ENCODE data around the gene PRKCB.
"Not testable (repeated sequence)": the region's sequence is repeated elsewhere in the genome, so short reads cannot be mapped to it uniquely, and the experiment has no call there.

PRKCB gene

GRCh38 chr16:24085666-24086065 lies 249.9 kb downstream of the PRKCB start:
- no peaks in the 10 kb centered on the region for H3K9me3 ChIP-seq (ENCODE audit: low read length)
- H2AFZ ChIP-seq (ENCODE audit: low read depth, low read length), result no peak overlapping the region
- H3K4me3 ChIP-seq (ENCODE audit: low read length), result no peak overlapping the region
- H3K36me3 ChIP-seq (ENCODE audit: insufficient read depth, low read length), result no peaks in the 10 kb centered on the region
- H3K4me1 ChIP-seq (ENCODE audit: insufficient read depth, low read length), result no peaks in the 10 kb centered on the region
- H3K27me3 ChIP-seq (ENCODE audit: insufficient read depth, low read length), result no peaks in the 10 kb centered on the region

DNA sequence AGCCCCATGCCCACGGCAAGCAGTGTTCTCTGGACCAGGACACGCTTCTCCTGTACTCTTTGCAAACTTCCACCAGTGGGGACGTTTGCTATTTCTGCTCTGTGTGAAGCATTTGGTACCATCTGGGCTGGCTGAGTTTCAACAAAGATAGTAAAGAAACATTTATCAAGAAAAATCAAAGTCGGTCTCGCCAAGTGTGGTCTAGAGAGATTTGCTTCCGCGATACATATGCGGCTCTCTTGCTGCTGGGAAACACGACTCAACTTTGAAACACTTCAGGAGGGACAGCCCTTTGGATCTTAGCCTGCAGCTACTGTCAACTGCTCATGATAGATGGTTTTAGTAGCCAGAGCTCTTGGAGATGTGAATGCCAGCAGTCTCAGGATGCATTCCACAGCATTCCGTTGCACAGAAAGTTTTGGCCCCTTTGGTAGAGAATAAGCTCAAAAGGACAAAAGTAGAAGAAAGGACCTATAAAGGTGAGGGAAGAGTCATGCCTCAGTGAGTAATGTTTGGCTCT lies 252.2 kb downstream of the PRKCB start:
- Histone ChIP-seq H3K36me3 (ENCODE audit: insufficient read depth, low read length) (no peaks in the 10 kb centered on the region), H3K27me3 (ENCODE audit: insufficient read depth, low read length) (no peaks in the 10 kb centered on the region), H2AFZ (ENCODE audit: low read depth, low read length) (no peak overlapping the region), H3K9me3 (ENCODE audit: low read length) (no peaks in the 10 kb centered on the region), H3K4me3 (ENCODE audit: low read length) (no peak overlapping the region), H3K4me1 (ENCODE audit: insufficient read depth, low read length) (no peaks in the 10 kb centered on the region)

GRCh38 chr16:24088767-24089166 lies 253.0 kb downstream of the PRKCB start:
- no peak overlapping the region for H3K4me3 ChIP-seq (ENCODE audit: low read length)
- H3K4me1 ChIP-seq (ENCODE audit: insufficient read depth, low read length), result no peaks in the 10 kb centered on the region
- no peak overlapping the region for H2AFZ ChIP-seq (ENCODE audit: low read depth, low read length)
- no peaks in the 10 kb centered on the region for H3K27me3 ChIP-seq (ENCODE audit: insufficient read depth, low read length)
- H3K9me3 ChIP-seq (ENCODE audit: low read length), result no peaks in the 10 kb centered on the region
- no peaks in the 10 kb centered on the region for H3K36me3 ChIP-seq (ENCODE audit: insufficient read depth, low read length)

DNA sequence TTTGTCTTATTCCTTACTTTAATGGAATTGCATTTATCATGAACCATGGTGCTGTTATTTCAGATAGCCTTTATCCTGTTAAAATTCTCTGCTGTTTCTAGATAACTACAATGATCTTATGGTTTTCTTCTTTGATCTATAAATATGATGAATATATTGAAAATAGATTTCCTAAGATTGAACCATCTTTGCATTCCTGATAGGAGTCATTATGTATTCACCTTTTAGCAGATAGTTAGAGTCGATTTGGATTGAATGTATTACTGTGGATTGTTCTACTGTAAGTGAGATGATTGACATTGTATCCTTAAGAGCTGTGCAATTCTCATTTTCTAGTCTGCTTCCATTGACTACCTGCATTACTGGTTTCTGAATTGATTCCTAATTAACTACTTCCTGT lies 255.3 kb downstream of the PRKCB start:
- Histone ChIP-seq H2AFZ (ENCODE audit: low read depth, low read length) (no peak overlapping the region), H3K9me3 (ENCODE audit: low read length) (no peaks in the 10 kb centered on the region), H3K36me3 (ENCODE audit: insufficient read depth, low read length) (no peaks in the 10 kb centered on the region), H3K4me3 (ENCODE audit: low read length) (no peak overlapping the region), H3K4me1 (ENCODE audit: insufficient read depth, low read length) (no peaks in the 10 kb centered on the region), H3K27me3 (ENCODE audit: insufficient read depth, low read length) (no peaks in the 10 kb centered on the region)

DNA sequence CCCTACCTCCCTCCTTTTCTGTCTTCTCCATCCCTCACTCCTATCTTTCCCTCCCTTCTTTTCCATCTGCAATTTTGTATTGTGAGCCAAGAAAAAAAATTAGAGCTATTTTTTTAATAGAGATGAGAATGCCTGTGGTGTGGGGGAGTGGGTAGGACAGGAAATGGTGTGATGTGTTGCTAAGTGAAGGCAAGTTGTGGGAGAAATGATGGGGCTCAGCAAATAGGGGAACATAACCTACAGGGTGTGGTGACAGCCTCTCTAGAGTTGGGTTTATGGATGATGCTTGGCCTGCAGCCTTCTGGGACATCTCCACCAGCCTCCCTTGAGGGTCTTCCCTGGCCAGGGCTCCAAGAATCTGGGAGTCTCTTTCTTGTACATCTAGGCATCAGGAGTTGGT lies 257.3 kb downstream of the PRKCB start:
- H3K4me1 ChIP-seq (ENCODE audit: insufficient read depth, low read length), result no peaks in the 10 kb centered on the region

DNA sequence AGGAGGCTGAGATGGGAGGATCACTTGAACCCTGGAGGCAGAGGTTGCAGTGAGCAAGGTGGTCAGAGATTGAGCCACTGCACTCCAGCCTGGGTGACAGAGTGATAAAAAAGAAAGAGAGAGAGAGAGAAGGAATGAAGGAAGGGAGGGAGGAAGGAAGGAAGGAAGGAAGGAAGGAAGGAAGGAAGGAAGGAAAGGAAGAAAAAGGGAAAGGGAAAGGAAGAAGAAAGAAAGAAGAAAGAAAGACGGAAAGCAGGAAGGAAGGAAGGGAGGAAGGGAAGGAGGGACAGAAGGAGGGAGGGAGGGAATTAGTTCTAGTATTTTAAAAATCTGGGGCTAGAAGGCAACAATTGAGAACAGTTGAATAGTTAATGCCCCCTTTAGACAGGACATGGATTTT lies 258.9 kb downstream of the PRKCB start:
- H3K4me3 ChIP-seq (ENCODE audit: low read length), result no peak overlapping the region
- no peaks in the 10 kb centered on the region for H3K36me3 ChIP-seq (ENCODE audit: insufficient read depth, low read length)
- no peaks in the 10 kb centered on the region for H3K27me3 ChIP-seq (ENCODE audit: insufficient read depth, low read length)
- no peak overlapping the region for H2AFZ ChIP-seq (ENCODE audit: low read depth, low read length)
- H3K9me3 ChIP-seq (ENCODE audit: low read length), result no peaks in the 10 kb centered on the region
- H3K4me1 ChIP-seq (ENCODE audit: insufficient read depth, low read length), result peaks cover 9% of the 10 kb centered on the region

More for the DNA sequence above, 257.3 kb downstream of the PRKCB start:
- Histone ChIP-seq H3K9me3 (ENCODE audit: low read length) (no peaks in the 10 kb centered on the region), H3K36me3 (ENCODE audit: insufficient read depth, low read length) (no peaks in the 10 kb centered on the region), H3K27me3 (ENCODE audit: insufficient read depth, low read length) (no peaks in the 10 kb centered on the region), H2AFZ (ENCODE audit: low read depth, low read length) (no peak overlapping the region), H3K4me3 (ENCODE audit: low read length) (no peak overlapping the region)

GRCh38 chr16:24098896-24099295 lies 263.1 kb downstream of the PRKCB start:
- no peaks in the 10 kb centered on the region for H3K9me3 ChIP-seq (ENCODE audit: low read length)
- no peaks in the 10 kb centered on the region for H3K27me3 ChIP-seq (ENCODE audit: insufficient read depth, low read length)
- no peak overlapping the region for H2AFZ ChIP-seq (ENCODE audit: low read depth, low read length)
- H3K4me1 ChIP-seq (ENCODE audit: insufficient read depth, low read length), result peaks cover 9% of the 10 kb centered on the region
- no peaks in the 10 kb centered on the region for H3K36me3 ChIP-seq (ENCODE audit: insufficient read depth, low read length)
- no peak overlapping the region for H3K4me3 ChIP-seq (ENCODE audit: low read length)

DNA sequence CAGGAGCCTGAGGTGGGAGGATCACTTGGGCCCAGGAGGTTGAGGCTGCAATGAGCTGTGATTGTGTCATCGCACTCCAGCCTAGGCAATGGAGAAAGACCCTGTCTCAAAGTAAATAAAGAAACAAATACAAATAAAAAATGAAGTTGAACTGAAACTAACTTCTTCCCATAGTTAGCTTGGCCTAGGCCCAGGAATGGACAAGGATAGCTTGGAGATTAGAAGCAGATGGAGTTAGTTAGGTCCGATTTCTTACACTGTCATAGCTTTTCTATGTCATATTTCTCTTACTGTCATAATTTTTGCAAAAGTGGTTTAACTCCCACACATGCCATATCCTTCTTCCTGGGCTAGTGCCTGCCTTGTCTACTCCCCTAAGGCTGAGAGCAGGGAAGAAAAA lies 265.6 kb downstream of the PRKCB start:
- Histone ChIP-seq H3K4me3 (ENCODE audit: low read length) (no peak overlapping the region), H2AFZ (ENCODE audit: low read depth, low read length) (no peak overlapping the region), H3K4me1 (ENCODE audit: insufficient read depth, low read length) (peaks cover 9% of the 10 kb centered on the region), H3K27me3 (ENCODE audit: insufficient read depth, low read length) (no peaks in the 10 kb centered on the region), H3K9me3 (ENCODE audit: low read length) (no peaks in the 10 kb centered on the region), H3K36me3 (ENCODE audit: insufficient read depth, low read length) (no peaks in the 10 kb centered on the region)

GRCh38 chr16:24102209-24102660 lies 266.5 kb downstream of the PRKCB start:
- no peaks in the 10 kb centered on the region for H3K9me3 ChIP-seq (ENCODE audit: low read length)
- no peak overlapping the region for H2AFZ ChIP-seq (ENCODE audit: low read depth, low read length)
- no peaks in the 10 kb centered on the region for H3K27me3 ChIP-seq (ENCODE audit: insufficient read depth, low read length)
- peaks cover 9% of the 10 kb centered on the region for H3K4me1 ChIP-seq (ENCODE audit: insufficient read depth, low read length)
- no peak overlapping the region for H3K4me3 ChIP-seq (ENCODE audit: low read length)
- no peaks in the 10 kb centered on the region for H3K36me3 ChIP-seq (ENCODE audit: insufficient read depth, low read length)

GRCh38 chr16:24105471-24105870 lies 269.7 kb downstream of the PRKCB start:
- H3K9me3 ChIP-seq (ENCODE audit: low read length); H2AFZ ChIP-seq (ENCODE audit: low read depth, low read length); H3K4me1 ChIP-seq (ENCODE audit: insufficient read depth, low read length); H3K27me3 ChIP-seq (ENCODE audit: insufficient read depth, low read length); H3K4me3 ChIP-seq (ENCODE audit: low read length); H3K36me3 ChIP-seq (ENCODE audit: insufficient read depth, low read length): not testable (repeated sequence)

DNA sequence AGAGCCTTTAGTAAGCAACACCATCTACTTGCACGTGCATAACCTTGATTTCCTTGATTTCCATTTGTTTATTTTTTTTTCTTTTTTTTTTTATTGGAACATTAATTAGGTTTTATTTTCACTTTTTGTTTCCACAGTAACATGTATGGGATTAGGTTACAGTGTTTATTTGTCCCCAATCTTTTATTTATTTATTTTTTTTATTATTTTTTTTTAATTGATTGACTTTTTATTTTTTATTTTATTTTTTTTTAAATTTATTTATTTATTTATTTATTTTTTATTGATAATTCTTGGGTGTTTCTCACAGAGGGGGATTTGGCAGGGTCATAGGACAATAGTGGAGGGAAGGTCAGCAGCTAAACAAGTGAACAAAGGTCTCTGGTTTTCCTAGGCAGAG lies 272.3 kb downstream of the PRKCB start:
- H2AFZ ChIP-seq (ENCODE audit: low read depth, low read length); H3K9me3 ChIP-seq (ENCODE audit: low read length); H3K4me1 ChIP-seq (ENCODE audit: insufficient read depth, low read length); H3K4me3 ChIP-seq (ENCODE audit: low read length); H3K36me3 ChIP-seq (ENCODE audit: insufficient read depth, low read length); H3K27me3 ChIP-seq (ENCODE audit: insufficient read depth, low read length): not testable (repeated sequence)

DNA sequence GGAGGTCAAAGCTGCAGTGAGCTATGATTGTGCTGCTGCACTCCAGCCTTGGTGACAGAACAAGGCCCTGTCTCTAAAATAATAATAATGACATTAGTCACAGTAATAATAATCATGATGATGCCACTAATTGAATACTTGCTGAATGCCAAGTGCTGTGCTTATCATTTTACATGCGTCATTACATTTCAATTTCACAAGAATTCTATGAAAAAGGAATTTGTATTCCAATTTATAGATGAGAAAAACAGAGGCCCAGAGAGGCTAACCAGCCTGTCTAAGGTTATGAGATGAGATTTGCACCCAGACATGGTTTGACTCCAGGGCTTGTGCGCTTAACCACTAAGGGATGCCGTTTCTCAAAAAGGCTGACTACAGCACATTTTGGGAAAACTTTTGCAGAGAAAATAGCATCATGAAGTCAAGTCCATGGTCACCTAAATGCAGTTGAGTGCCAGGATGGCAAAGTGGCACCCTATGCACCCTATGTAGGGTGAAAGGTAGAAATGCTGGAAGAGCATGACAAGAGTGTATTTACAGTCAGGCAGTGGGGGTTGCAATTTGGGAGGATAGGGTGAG lies 276.0 kb downstream of the PRKCB start:
- Histone ChIP-seq H3K4me3 (ENCODE audit: low read length) (no peak overlapping the region), H3K4me1 (ENCODE audit: insufficient read depth, low read length) (no peaks in the 10 kb centered on the region), H3K9me3 (ENCODE audit: low read length) (no peaks in the 10 kb centered on the region), H2AFZ (ENCODE audit: low read depth, low read length) (no peak overlapping the region), H3K27me3 (ENCODE audit: insufficient read depth, low read length) (no peaks in the 10 kb centered on the region), H3K36me3 (ENCODE audit: insufficient read depth, low read length) (no peaks in the 10 kb centered on the region)

GRCh38 chr16:24113115-24113745 lies 277.4 kb downstream of the PRKCB start:
- Histone ChIP-seq H3K36me3 (ENCODE audit: insufficient read depth, low read length) (no peaks in the 10 kb centered on the region), H3K4me1 (ENCODE audit: insufficient read depth, low read length) (no peaks in the 10 kb centered on the region), H3K9me3 (ENCODE audit: low read length) (no peaks in the 10 kb centered on the region), H3K27me3 (ENCODE audit: insufficient read depth, low read length) (no peaks in the 10 kb centered on the region), H3K4me3 (ENCODE audit: low read length) (no peak overlapping the region), H2AFZ (ENCODE audit: low read depth, low read length) (no peak overlapping the region)

- H3K36me3 ChIP-seq (ENCODE audit: insufficient read depth, low read length), result no peaks in the 10 kb centered on the region
- H2AFZ ChIP-seq (ENCODE audit: low read depth, low read length), result no peak overlapping the region
- no peaks in the 10 kb centered on the region for H3K27me3 ChIP-seq (ENCODE audit: insufficient read depth, low read length)
- no peak overlapping the region for H3K4me3 ChIP-seq (ENCODE audit: low read length)
- H3K4me1 ChIP-seq (ENCODE audit: insufficient read depth, low read length), result no peaks in the 10 kb centered on the region
- no peaks in the 10 kb centered on the region for H3K9me3 ChIP-seq (ENCODE audit: low read length)
These were observed 279.1 kb downstream of the PRKCB start for GRCh38 chr16:24114876-24115275.
